LoVo (cell line): Measurements from ENCODE around the gene SLC22A4.
A peak's percentile ranks its signal among the peaks of the same experiment; 100 is the strongest.

ENCODE experiments used
- DNase-seq: peaks from one replicate; pipeline ENCODE4 v3.0.0-alpha.2; 2016; ENCODE audit warnings: low spot score

The SLC22A4 gene

GRCh38 chr5:132376694-132377641, 82.8 kb downstream of the SLC22A4 start:
- no peak for DNase-seq

- no peak for DNase-seq
Observed at GRCh38 chr5:132377738-132378137, 83.5 kb downstream of the SLC22A4 start.

GRCh38 chr5:132378580-132378979, 84.4 kb downstream of the SLC22A4 start:
- no peak for DNase-seq

GRCh38 chr5:132380047-132380446, 85.9 kb downstream of the SLC22A4 start:
- DNase-seq: no peak

GRCh38 chr5:132380741-132381140, 86.5 kb downstream of the SLC22A4 start:
- DNase-seq: no peak

GRCh38 chr5:132381614-132382013, 87.4 kb downstream of the SLC22A4 start:
- no peak for DNase-seq

- DNase-seq: no peak
Observed at GRCh38 chr5:132383261-132383660, 89.1 kb downstream of the SLC22A4 start.

GRCh38 chr5:132383984-132384383, 89.8 kb downstream of the SLC22A4 start:
- no peak for DNase-seq

GRCh38 chr5:132384506-132385050, 90.4 kb downstream of the SLC22A4 start:
- no peak for DNase-seq

GRCh38 chr5:132385326-132386105, 91.3 kb downstream of the SLC22A4 start:
- DNase-seq: peak; percentile 58

GRCh38 chr5:132386644-132387286, 92.6 kb downstream of the SLC22A4 start:
- peak; percentile 50 for DNase-seq

- peak; percentile 94 for DNase-seq
Observed at GRCh38 chr5:132387640-132388117, 93.5 kb downstream of the SLC22A4 start.

- DNase-seq: peak; percentile 40
Observed at GRCh38 chr5:132388244-132389050, 94.3 kb downstream of the SLC22A4 start.

- no peak for DNase-seq
Observed at GRCh38 chr5:132389051-132389331, 94.8 kb downstream of the SLC22A4 start.

- peak; percentile 97 for DNase-seq
Observed at GRCh38 chr5:132389585-132390286, 95.5 kb downstream of the SLC22A4 start.

- DNase-seq: no peak
Observed at GRCh38 chr5:132391247-132391646, 97.1 kb downstream of the SLC22A4 start.

GRCh38 chr5:132391870-132392269, 97.7 kb downstream of the SLC22A4 start:
- DNase-seq: no peak

- no peak for DNase-seq
Observed at GRCh38 chr5:132392411-132392810, 98.2 kb downstream of the SLC22A4 start.

- no peak for DNase-seq
Observed at GRCh38 chr5:132392978-132393825, 99.0 kb downstream of the SLC22A4 start.
